Common myeloid progenitor, CD34-positive (primary cell): ENCODE data around the gene TMEM125.

ENCODE experiments used
- CTCF ChIA-PET: fragments of 350-600 bp; sonication (Branson Sonifier 250); formaldehyde crosslinking; loops from one replicate; lab custom pipeline; 2021; ENCODE audit warnings: antibody characterized with exemption; lab: Charles Lee
- POLR2A ChIA-PET: fragments of 350-600 bp; sonication (Branson Sonifier 250); formaldehyde crosslinking; loops from one replicate; lab custom pipeline; 2021; ENCODE audit warnings: antibody characterized with exemption; lab: Charles Lee
- DNase-seq, 3 donors: peaks; one replicate each; pipeline versions ENCODE4 v3.0.0 to v3.0.0-alpha.2; 2013
- H3K27ac ChIP-seq, 2 experiments: 1 replicate in 1 of 2; 2 replicates in 1 of 2; pipeline ENCODE4 v1.7.0; 2013; ENCODE audit warnings: inconsistent platforms in 2 of 2, low read length in 2 of 2, mild to moderate bottlenecking in 2 of 2, low read depth in 1 of 2, moderate library complexity in 1 of 2; ENCODE audit not compliant: severe bottlenecking in 2 of 2, insufficient read depth in 1 of 2, poor library complexity in 1 of 2
- H3K27me3 ChIP-seq, 5 experiments: replicated peaks in 2 of 5; 1 replicate in 3 of 5; 2 replicates in 2 of 5; pipeline versions ENCODE4 v1.6.1 to v1.7.0; 2013; ENCODE audit warnings: low read length in 4 of 5, mild to moderate bottlenecking in 2 of 5, moderate library complexity in 2 of 5, inconsistent platforms in 1 of 5; ENCODE audit not compliant: insufficient read depth in 5 of 5, control insufficient read depth in 4 of 5
- H3K36me3 ChIP-seq, 4 experiments: 1 replicate in 2 of 4; 2 replicates in 2 of 4; pipeline versions ENCODE4 v1.6.1 to v1.7.0; 2013; ENCODE audit warnings: low read length in 3 of 4, control low read depth in 1 of 4, mild to moderate bottlenecking in 1 of 4; ENCODE audit not compliant: control insufficient read depth in 4 of 4, insufficient read depth in 4 of 4
- H3K4me1 ChIP-seq, 4 experiments: 1 replicate in 3 of 4; 2 replicates in 1 of 4; pipeline versions ENCODE4 v1.6.1 to v1.7.1; 2013; ENCODE audit warnings: low read length in 3 of 4, mild to moderate bottlenecking in 3 of 4, control low read depth in 1 of 4, inconsistent platforms in 1 of 4, moderate library complexity in 1 of 4; ENCODE audit not compliant: control insufficient read depth in 4 of 4, insufficient read depth in 4 of 4; ENCODE audit errors: control extremely low read depth in 1 of 4
- H3K4me3 ChIP-seq, 7 experiments: 1 replicate in 4 of 7; 2 replicates in 3 of 7; pipeline versions ENCODE4 v1.5.1 to v1.7.0; 2013; ENCODE audit warnings: mild to moderate bottlenecking in 7 of 7, low read length in 6 of 7, moderate library complexity in 6 of 7, inconsistent platforms in 2 of 7, low read depth in 2 of 7, control low read depth in 1 of 7; ENCODE audit not compliant: insufficient read depth in 4 of 7, control insufficient read depth in 1 of 7; ENCODE audit errors: extremely low read depth in 1 of 7
- H3K9me3 ChIP-seq, 5 experiments: 1 replicate in 4 of 5; 2 replicates in 1 of 5; pipeline versions ENCODE4 v1.6.1 to v1.7.1; 2013; ENCODE audit warnings: low read length in 4 of 5, mild to moderate bottlenecking in 2 of 5, inconsistent platforms in 1 of 5, low read depth in 1 of 5, moderate library complexity in 1 of 5; ENCODE audit not compliant: control insufficient read depth in 4 of 5, insufficient read depth in 2 of 5; ENCODE audit errors: control extremely low read depth in 1 of 5
- WGBS: methylation state at CpG from one replicate; pipeline ENCODE4 v1.1.5; 2013; ENCODE audit not compliant: insufficient coverage; 5-methylcytosine and 5-hydroxymethylcytosine counted together

Gene TMEM125

GRCh38 chr1:43284546-43285110 lies 14.8 kb downstream of the TMEM125 start:
- POLR2A ChIA-PET: interaction anchor here (0.6 kb wide), 1 partner anchor 124 kb away, joined by 3 read pairs; no protein-coding TSS in a partner anchor
- 91% methylated on average over 12 of the region's 12 CpGs for WGBS
- no peak overlapping the region for H3K4me3 ChIP-seq
- DNase-seq: no peak
- no peak overlapping the region for H3K27ac ChIP-seq
- CTCF ChIA-PET: interaction anchor here (1.2 to 2.0 kb wide), 2 partner anchors 9 to 10 kb away, joined by 3 to 6 read pairs; no protein-coding TSS in a partner anchor
- H3K9me3 ChIP-seq: no peaks in the 10 kb centered on the region
- H3K27me3 ChIP-seq: no peaks in the 10 kb centered on the region
- no peaks in the 10 kb centered on the region for H3K36me3 ChIP-seq
- peaks cover 0 to 6% (median 0%) of the 10 kb centered on the region in 4 experiments for H3K4me1 ChIP-seq

- Histone ChIP-seq H3K4me1 (peaks cover 0 to 6% (median 0%) of the 10 kb centered on the region in 4 experiments), H3K9me3 (no peaks in the 10 kb centered on the region), H3K36me3 (no peaks in the 10 kb centered on the region), H3K27me3 (no peaks in the 10 kb centered on the region), H3K4me3 (no peak within 1 kb of the TSS), H3K27ac (no peak within 1 kb of the TSS)
- 95% methylated on average over 11 of the region's 19 CpGs for WGBS
- POLR2A ChIA-PET: no interaction called here
- DNase-seq: no peak
- CTCF ChIA-PET: interaction anchor here (2.0 kb wide), 1 partner anchor 9 kb away, joined by 6 read pairs; no protein-coding TSS in a partner anchor
These were observed 15.6 kb downstream of the TMEM125 start, which contains the start of gene C1orf210 for GRCh38 chr1:43285269-43285990. C1orf210 (minus strand) TSS chr1:43285581; CDS start chr1:43283270, 2,311 bp downstream.

- Histone ChIP-seq H3K36me3 (no peaks in the 10 kb centered on the region), H3K4me3 (no peak overlapping the region), H3K9me3 (no peaks in the 10 kb centered on the region), H3K27me3 (no peaks in the 10 kb centered on the region), H3K4me1 (peaks cover 0 to 6% (median 0%) of the 10 kb centered on the region in 4 experiments), H3K27ac (no peak overlapping the region)
- ChIA-PET POLR2A (no interaction called here), CTCF (no interaction called here)
- no peak for DNase-seq
- WGBS: 98% methylated on average over 11 of the region's 11 CpGs
These were observed 16.3 kb downstream of the TMEM125 start for GRCh38 chr1:43286115-43286514.

- Histone ChIP-seq H3K36me3 (no peaks in the 10 kb centered on the region), H3K4me1 (peaks cover 0 to 6% (median 0%) of the 10 kb centered on the region in 4 experiments), H3K27ac (no peak overlapping the region), H3K27me3 (no peaks in the 10 kb centered on the region), H3K4me3 (no peak overlapping the region), H3K9me3 (no peaks in the 10 kb centered on the region)
- POLR2A ChIA-PET: no interaction called here
- no peak for DNase-seq
- WGBS: 91% methylated on average over 2 of the region's 5 CpGs
- CTCF ChIA-PET: interaction anchor here (0.7 kb wide), 1 partner anchor 103 kb away, joined by 3 read pairs; the partner anchor contains the start of genes MED8 and SZT2
These were observed 16.8 kb downstream of the TMEM125 start for GRCh38 chr1:43286533-43286932.

GRCh38 chr1:43288058-43288784 lies 18.4 kb downstream of the TMEM125 start:
- Histone ChIP-seq H3K36me3 (no peaks in the 10 kb centered on the region), H3K4me1 (peaks cover 0 to 6% (median 0%) of the 10 kb centered on the region in 4 experiments), H3K27me3 (no peaks in the 10 kb centered on the region), H3K4me3 (no peak overlapping the region), H3K27ac (no peak overlapping the region), H3K9me3 (no peaks in the 10 kb centered on the region)
- ChIA-PET CTCF (interaction anchor here (0.6 kb wide), 1 partner anchor 56 kb away, joined by 3 read pairs; no protein-coding TSS in a partner anchor), POLR2A (no interaction called here)
- WGBS: 97% methylated on average over 7 of the region's 9 CpGs
- DNase-seq: no peak

GRCh38 chr1:43288785-43289706 lies 19.3 kb downstream of the TMEM125 start:
- POLR2A ChIA-PET: no interaction called here
- WGBS: 94% methylated on average over 11 of the region's 12 CpGs

More at GRCh38 chr1:43288785-43289706, 19.3 kb downstream of the TMEM125 start:
- DNase-seq: no peak
- Histone ChIP-seq H3K4me3 (no peak overlapping the region), H3K4me1 (peaks cover 0 to 9% (median 0%) of the 10 kb centered on the region in 4 experiments), H3K27ac (no peak overlapping the region), H3K9me3 (no peaks in the 10 kb centered on the region), H3K36me3 (no peaks in the 10 kb centered on the region), H3K27me3 (no peaks in the 10 kb centered on the region)
- CTCF ChIA-PET: no interaction called here
